Prostate gland (tissue), 2 donors: ENCODE results near the gene GPR108.

Source experiments
- POLR2A ChIP-seq: fragments of 450-650 bp; IDR thresholded peaks from one replicate; pipeline ENCODE4 v1.6.1; 2016; ENCODE audit warnings: antibody characterized with exemption, mild to moderate bottlenecking
- TF ChIP-seq, protein P1 (sequence below), 4 experiments: fragments of 200-600 bp in 2 of 4; fragments of 450-650 bp in 2 of 4; sonication (generic) in 2 of 4; IDR thresholded peaks; 1 replicate in 3 of 4; 2 replicates in 1 of 4; pipeline ENCODE4 v1.5.1; 2016 to 2019; ENCODE audit warnings: antibody characterized with exemption in 4 of 4, mild to moderate bottlenecking in 2 of 4, moderate library complexity in 2 of 4

DNA sequence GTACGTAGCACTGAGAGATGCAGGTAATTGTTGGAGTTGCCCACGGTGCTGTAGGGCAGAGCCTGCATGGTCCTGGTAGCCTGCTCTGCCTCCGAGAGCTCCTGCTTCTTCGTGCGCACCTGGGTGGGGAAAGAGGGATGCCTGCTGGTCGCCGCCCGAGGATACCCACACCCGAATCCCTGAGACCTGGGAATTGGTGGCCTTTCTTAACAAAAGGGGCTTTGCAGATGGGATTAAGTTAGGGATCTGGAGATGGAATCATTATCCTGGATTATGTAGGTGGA lies 26.4 kb downstream of the GPR108 start:
- TF ChIP-seq, protein P1, sequence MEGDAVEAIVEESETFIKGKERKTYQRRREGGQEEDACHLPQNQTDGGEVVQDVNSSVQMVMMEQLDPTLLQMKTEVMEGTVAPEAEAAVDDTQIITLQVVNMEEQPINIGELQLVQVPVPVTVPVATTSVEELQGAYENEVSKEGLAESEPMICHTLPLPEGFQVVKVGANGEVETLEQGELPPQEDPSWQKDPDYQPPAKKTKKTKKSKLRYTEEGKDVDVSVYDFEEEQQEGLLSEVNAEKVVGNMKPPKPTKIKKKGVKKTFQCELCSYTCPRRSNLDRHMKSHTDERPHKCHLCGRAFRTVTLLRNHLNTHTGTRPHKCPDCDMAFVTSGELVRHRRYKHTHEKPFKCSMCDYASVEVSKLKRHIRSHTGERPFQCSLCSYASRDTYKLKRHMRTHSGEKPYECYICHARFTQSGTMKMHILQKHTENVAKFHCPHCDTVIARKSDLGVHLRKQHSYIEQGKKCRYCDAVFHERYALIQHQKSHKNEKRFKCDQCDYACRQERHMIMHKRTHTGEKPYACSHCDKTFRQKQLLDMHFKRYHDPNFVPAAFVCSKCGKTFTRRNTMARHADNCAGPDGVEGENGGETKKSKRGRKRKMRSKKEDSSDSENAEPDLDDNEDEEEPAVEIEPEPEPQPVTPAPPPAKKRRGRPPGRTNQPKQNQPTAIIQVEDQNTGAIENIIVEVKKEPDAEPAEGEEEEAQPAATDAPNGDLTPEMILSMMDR (IDR thresholded peaks at IDR 0.05): no peak
- no peak for TF ChIP-seq POLR2A
